IMR-90 (cell line): Measurements from ENCODE around the gene PTPRF. TPM values are rescaled to one million over a fixed set of nuclear protein-coding genes. Genes with fewer than 3 reads are reported as not detected.
"Not testable (repeated sequence)": the region's sequence is repeated elsewhere in the genome, so short reads cannot be mapped to it uniquely, and the experiment has no call there.

Source experiments
- ATAC-seq: fragments of 200-7000 bp; cut with Tn5 transposase; 2 replicates; pipeline ENCODE4 v1.9.1; 2020; ENCODE audit warnings: low read depth, mild to moderate bottlenecking, moderate library complexity
- BruUV-seq: library from RNA; stranded (reverse); fragments of 400-500 nt; replicated peaks from 2 replicates; lab custom pipeline; 2021; lab: Mats Ljungman, UMichigan
- CTCF ChIA-PET: fragments of 300-600 bp; formaldehyde crosslinking; extraction: SDS; loops from one replicate; lab custom pipeline; 2021; ENCODE audit warnings: antibody characterized with exemption; lab: Yijun Ruan, JAX
- POLR2A ChIA-PET: fragments of 300-600 bp; sonication (Branson Sonifier 250); formaldehyde crosslinking; loops from one replicate; lab custom pipeline; 2022; ENCODE audit warnings: antibody characterized with exemption; ENCODE audit not compliant: unreplicated experiment; lab: Charles Lee
- DNase-seq: peaks from one replicate; pipeline ENCODE4 v3.0.0; 2013
- H2AFZ ChIP-seq: replicated peaks from 2 replicates; pipeline ENCODE3; 2013; ENCODE audit warnings: low read length, mild to moderate bottlenecking; ENCODE audit not compliant: poor library complexity
- H2AK5ac ChIP-seq: 2 replicates; pipeline ENCODE4 v1.6.1; 2013; ENCODE audit warnings: low read depth, low read length, inconsistent platforms
- H2AK9ac ChIP-seq: replicated peaks from 2 replicates; pipeline ENCODE3; 2013; ENCODE audit warnings: mild to moderate bottlenecking, low read depth, low read length, moderate library complexity; ENCODE audit not compliant: poor library complexity
- H2BK120ac ChIP-seq: 2 replicates; pipeline ENCODE4 v1.6.1; 2013; ENCODE audit warnings: low read depth, low read length, inconsistent platforms
- H2BK15ac ChIP-seq: 3 replicates; pipeline ENCODE4 v1.6.1; 2013; ENCODE audit warnings: low read depth, low read length, inconsistent platforms
- H2BK20ac ChIP-seq: 2 replicates; pipeline ENCODE4 v1.6.1; 2013; ENCODE audit warnings: low read depth, mild to moderate bottlenecking, inconsistent platforms, low read length, moderate library complexity
- H2BK5ac ChIP-seq: 2 replicates; pipeline ENCODE4 v1.6.1; 2013; ENCODE audit warnings: mild to moderate bottlenecking, low read depth, low read length, inconsistent platforms; ENCODE audit not compliant: poor library complexity, severe bottlenecking
- H3K14ac ChIP-seq: replicated peaks from 2 replicates; pipeline ENCODE4 v1.6.1; 2013; ENCODE audit warnings: low read depth, low read length, inconsistent platforms
- H3K18ac ChIP-seq: 2 replicates; pipeline ENCODE4 v1.6.1; 2013; ENCODE audit warnings: low read depth, low read length, control low read depth
- H3K23ac ChIP-seq: 2 replicates; pipeline ENCODE4 v1.6.1; 2013; ENCODE audit warnings: low read depth, low read length, inconsistent platforms
- H3K27ac ChIP-seq: 2 replicates; pipeline ENCODE4 v1.5.1; 2013; ENCODE audit warnings: mild to moderate bottlenecking, control low read depth, low read length; ENCODE audit not compliant: insufficient read depth
- H3K27me3 ChIP-seq: 2 replicates; pipeline ENCODE4 v1.6.1; 2013; ENCODE audit warnings: low read length; ENCODE audit not compliant: control insufficient read depth, insufficient read depth
- H3K36me3 ChIP-seq: 2 replicates; pipeline ENCODE4 v1.6.1; 2013; ENCODE audit warnings: low read length, mixed read lengths; ENCODE audit not compliant: control insufficient read depth, insufficient read depth
- H3K4ac ChIP-seq: 2 replicates; pipeline ENCODE4 v1.6.1; 2013; ENCODE audit warnings: low read depth, low read length, inconsistent platforms
- H3K4me1 ChIP-seq: 2 replicates; pipeline ENCODE4 v1.6.1; 2013; ENCODE audit warnings: low read length, mixed read lengths; ENCODE audit not compliant: control insufficient read depth, insufficient read depth
- H3K4me2 ChIP-seq: 2 replicates; pipeline ENCODE4 v1.6.1; 2013; ENCODE audit warnings: low read depth, mild to moderate bottlenecking, control low read depth, low read length, moderate library complexity
- H3K4me3 ChIP-seq: 2 replicates; pipeline ENCODE4 v1.5.1; 2013; ENCODE audit warnings: low read depth, mild to moderate bottlenecking, control low read depth, low read length, moderate library complexity; ENCODE audit not compliant: insufficient read depth
- H3K56ac ChIP-seq: 2 replicates; pipeline ENCODE4 v1.6.1; 2013; ENCODE audit warnings: low read length, inconsistent platforms; ENCODE audit not compliant: insufficient read depth; ENCODE audit errors: extremely low read depth
- H3K79me1 ChIP-seq, 2 experiments: 2 replicates each; pipeline ENCODE4 v1.6.1; 2013; ENCODE audit warnings: low read length in 2 of 2, inconsistent platforms in 1 of 2, low read depth in 1 of 2
- H3K9ac ChIP-seq: 2 replicates; pipeline ENCODE4 v1.6.1; 2013; ENCODE audit warnings: low read depth, low read length, control low read depth
- H3K9me1 ChIP-seq: 2 replicates; pipeline ENCODE4 v1.6.1; 2013; ENCODE audit warnings: low read length, inconsistent platforms; ENCODE audit not compliant: insufficient read depth
- H3K9me3 ChIP-seq: 2 replicates; pipeline ENCODE4 v1.6.1; 2013; ENCODE audit warnings: low read length; ENCODE audit not compliant: control insufficient read depth, insufficient read depth
- H4K20me1 ChIP-seq: 2 replicates; pipeline ENCODE4 v1.6.1; 2013; ENCODE audit warnings: low read length, inconsistent platforms; ENCODE audit not compliant: insufficient read depth
- H4K5ac ChIP-seq: 2 replicates; pipeline ENCODE4 v1.6.1; 2013; ENCODE audit warnings: mild to moderate bottlenecking, low read depth, low read length, control low read depth
- H4K8ac ChIP-seq, 2 experiments: 2 replicates each; pipeline ENCODE4 v1.6.1; 2013; ENCODE audit warnings: low read depth in 2 of 2, low read length in 2 of 2, control low read depth in 1 of 2, inconsistent platforms in 1 of 2
- H4K91ac ChIP-seq: 2 replicates; pipeline ENCODE4 v1.6.1; 2013; ENCODE audit warnings: low read depth, low read length, inconsistent platforms; ENCODE audit not compliant: insufficient read depth
- WGBS, 2 experiments: methylation state at CpG; one replicate each; pipeline versions ENCODE4 v1.1.5 to v1.1.7; 2013; ENCODE audit warnings: missing lambda C conversion rate in 2 of 2; ENCODE audit not compliant: insufficient read length in 1 of 2; ENCODE audit errors: extremely low coverage in 2 of 2; 5-methylcytosine and 5-hydroxymethylcytosine counted together
- dilution Hi-C: fragments of 300-500 bp; cut with HindIII; formaldehyde crosslinking; loops from one replicate; pipeline ENCODE4 v1.14.3; 2018; ENCODE audit warnings: low sequenced_read_pairs; ENCODE audit not compliant: unreplicated experiment
- in situ Hi-C: fragments of 300-500 bp; cut with MboI; formaldehyde crosslinking; loops from 3 replicates; pipeline ENCODE4 v1.14.3; 2019; ENCODE audit warnings: low sequenced_read_pairs, inconsistent platforms, mixed read lengths
- intact Hi-C: fragments of 100-400 bp; cut with micrococcal nuclease; formaldehyde crosslinking; loops from 2 replicates; pipeline ENCODE4 v1.10.0; 2022
- polyA plus RNA-seq, 3 experiments: library from polyadenylated mRNA; depleted of rRNA; stranded (reverse); fragments of >200 nt; gene quantifications; 2 replicates each; pipeline ENCODE4 v1.2.3, GENCODE V29; 2012; ENCODE audit warnings: low replicate concordance in 1 of 3
- total RNA-seq: library from RNA; depleted of rRNA; stranded (reverse); fragments of >200 nt; gene quantifications from 2 replicates; pipeline ENCODE4 v1.2.3, GENCODE V29; 2012

Gene PTPRF
- total and polyA plus RNA-seq, 2 of the 4 experiments (the other 2 are of a cell fraction), result 25.8 to 92.3 TPM

GRCh38 chr1:43501806-43502205 is 28.9 kb upstream of the PTPRF start:
- BruUV-seq, DNase-seq, H4K5ac ChIP-seq, H2AK9ac ChIP-seq, H3K56ac ChIP-seq, H4K20me1 ChIP-seq, H3K9me1 ChIP-seq, H3K23ac ChIP-seq, H2BK15ac ChIP-seq, H3K27ac ChIP-seq, CTCF ChIA-PET, H3K4me1 ChIP-seq, H3K4me2 ChIP-seq, H3K36me3 ChIP-seq, intact Hi-C loops, H3K9ac ChIP-seq, in situ Hi-C loops, H4K8ac ChIP-seq, H4K91ac ChIP-seq, H3K79me1 ChIP-seq, H2AK5ac ChIP-seq, H3K4me3 ChIP-seq, dilution Hi-C loops, H3K9me3 ChIP-seq, H3K14ac ChIP-seq, H2BK120ac ChIP-seq, ATAC-seq, H2AFZ ChIP-seq, H3K18ac ChIP-seq, H3K4ac ChIP-seq, H2BK20ac ChIP-seq, H3K27me3 ChIP-seq, POLR2A ChIA-PET, H2BK5ac ChIP-seq: not testable (repeated sequence)
- WGBS, 2 experiments, result no CpG with 5 or more reads among the region's 33 CpGs
